Measurements from ENCODE around the gene CCDC148.
"Not testable (repeated sequence)": the region's sequence is repeated elsewhere in the genome, so short reads cannot be mapped to it uniquely, and the experiment has no call there.

Gene CCDC148

DNA sequence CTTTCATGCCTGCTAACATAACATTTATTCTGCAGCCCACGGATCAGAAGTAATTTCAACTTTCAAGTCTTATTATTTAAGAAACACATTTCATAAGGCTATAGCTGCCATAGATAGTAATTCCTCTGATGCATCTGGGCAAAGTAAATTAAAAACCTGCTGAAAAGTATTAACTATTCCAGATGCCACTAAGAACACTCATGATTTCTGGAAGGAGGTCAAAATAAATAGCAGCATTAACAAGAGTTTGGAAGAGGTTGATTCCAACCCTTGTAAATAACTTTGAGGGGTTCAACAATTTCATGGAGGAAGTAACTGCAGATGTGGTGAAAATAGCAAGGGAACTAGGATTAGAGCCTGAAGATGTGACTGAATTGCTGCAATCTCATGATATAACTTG is 77.6 kb downstream of the CCDC148 start:
- DNase-seq (ENCODE audit: low read depth): no peak
- no peak overlapping the region for H3K4me3 ChIP-seq (ENCODE audit: low read depth, low read length)

GRCh38 chr2:158366342-158366741 is 90.2 kb downstream of the CCDC148 start:
- DNase-seq (ENCODE audit: low read depth): no peak
- TF ChIP-seq, protein P1, sequence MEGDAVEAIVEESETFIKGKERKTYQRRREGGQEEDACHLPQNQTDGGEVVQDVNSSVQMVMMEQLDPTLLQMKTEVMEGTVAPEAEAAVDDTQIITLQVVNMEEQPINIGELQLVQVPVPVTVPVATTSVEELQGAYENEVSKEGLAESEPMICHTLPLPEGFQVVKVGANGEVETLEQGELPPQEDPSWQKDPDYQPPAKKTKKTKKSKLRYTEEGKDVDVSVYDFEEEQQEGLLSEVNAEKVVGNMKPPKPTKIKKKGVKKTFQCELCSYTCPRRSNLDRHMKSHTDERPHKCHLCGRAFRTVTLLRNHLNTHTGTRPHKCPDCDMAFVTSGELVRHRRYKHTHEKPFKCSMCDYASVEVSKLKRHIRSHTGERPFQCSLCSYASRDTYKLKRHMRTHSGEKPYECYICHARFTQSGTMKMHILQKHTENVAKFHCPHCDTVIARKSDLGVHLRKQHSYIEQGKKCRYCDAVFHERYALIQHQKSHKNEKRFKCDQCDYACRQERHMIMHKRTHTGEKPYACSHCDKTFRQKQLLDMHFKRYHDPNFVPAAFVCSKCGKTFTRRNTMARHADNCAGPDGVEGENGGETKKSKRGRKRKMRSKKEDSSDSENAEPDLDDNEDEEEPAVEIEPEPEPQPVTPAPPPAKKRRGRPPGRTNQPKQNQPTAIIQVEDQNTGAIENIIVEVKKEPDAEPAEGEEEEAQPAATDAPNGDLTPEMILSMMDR (conservative IDR thresholded peaks at IDR 0.05; ENCODE audit: low read depth, low read length): no peak
- no peak overlapping the region for H3K4me3 ChIP-seq (ENCODE audit: low read depth, low read length)

More for the DNA sequence above, 77.6 kb downstream of the CCDC148 start:
- TF ChIP-seq, protein P1 (conservative IDR thresholded peaks at IDR 0.05; ENCODE audit: low read depth, low read length): no peak

DNA sequence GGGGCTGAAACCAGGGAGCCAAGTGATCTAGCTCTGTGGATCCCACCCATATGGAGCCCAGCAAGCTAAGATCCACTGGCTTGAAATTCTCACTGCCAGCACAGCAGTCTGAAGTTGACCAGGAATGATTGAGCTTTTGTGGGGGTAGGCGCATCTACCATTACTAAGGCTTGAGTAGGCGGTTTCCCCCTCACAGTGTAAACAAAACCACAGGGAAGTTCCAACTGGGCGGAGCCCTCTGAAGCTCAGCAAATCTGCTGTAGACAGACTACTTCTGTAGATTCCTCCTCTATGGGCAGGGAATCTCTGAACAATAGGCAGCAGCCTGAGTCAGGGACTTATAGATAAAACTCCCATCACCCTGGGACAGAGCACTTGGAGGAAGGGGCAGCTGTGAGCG is 96.7 kb downstream of the CCDC148 start:
- H3K4me3 ChIP-seq (ENCODE audit: low read depth, low read length): no peak overlapping the region
- DNase-seq (ENCODE audit: low read depth): peak; percentile 55
- TF ChIP-seq, protein P1 (conservative IDR thresholded peaks at IDR 0.05; ENCODE audit: low read depth, low read length): no peak

DNA sequence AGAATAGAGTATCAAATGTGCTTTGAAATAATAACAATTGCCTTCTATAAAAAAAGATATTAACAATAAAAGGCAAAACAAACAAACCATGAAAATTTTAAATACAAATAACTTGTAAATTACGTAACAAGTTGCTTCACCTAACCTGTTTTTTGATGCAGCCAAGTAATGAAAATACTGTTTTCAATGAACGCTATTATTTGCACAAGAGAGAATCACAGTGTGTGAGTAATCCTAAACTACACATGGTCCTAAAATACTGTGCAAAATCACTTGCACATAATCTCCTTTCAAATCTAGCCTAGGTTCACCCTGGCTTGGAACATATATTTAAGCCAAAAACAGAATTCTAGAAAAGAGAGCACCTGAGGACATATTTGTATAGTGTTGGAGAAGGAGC is 98.9 kb downstream of the CCDC148 start:
- DNase-seq (ENCODE audit: low read depth): no peak
- TF ChIP-seq, protein P1 (conservative IDR thresholded peaks at IDR 0.05; ENCODE audit: low read depth, low read length): no peak
- H3K4me3 ChIP-seq (ENCODE audit: low read depth, low read length): no peak overlapping the region

DNA sequence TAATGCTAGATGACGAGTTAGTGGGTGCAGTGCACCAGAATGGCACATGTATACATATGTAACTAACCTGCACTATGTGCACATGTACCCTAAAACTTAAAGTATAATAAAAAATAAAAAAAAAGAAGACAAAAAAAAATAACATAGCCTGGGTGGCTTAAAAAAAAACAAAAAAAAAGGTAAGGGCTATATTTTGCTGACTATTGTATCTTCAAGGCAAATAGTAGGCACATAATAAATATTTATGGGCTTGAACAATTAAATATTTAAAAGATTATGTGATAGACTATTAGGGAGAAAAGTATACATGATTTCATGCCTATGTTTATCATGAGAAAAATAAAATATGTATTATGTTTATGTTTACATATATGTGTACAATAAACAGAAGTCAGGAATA is 99.4 kb downstream of the CCDC148 start:
- TF ChIP-seq, protein P1 (conservative IDR thresholded peaks at IDR 0.05; ENCODE audit: low read depth, low read length): no peak
- no peak overlapping the region for H3K4me3 ChIP-seq (ENCODE audit: low read depth, low read length)
- no peak for DNase-seq (ENCODE audit: low read depth)

DNA sequence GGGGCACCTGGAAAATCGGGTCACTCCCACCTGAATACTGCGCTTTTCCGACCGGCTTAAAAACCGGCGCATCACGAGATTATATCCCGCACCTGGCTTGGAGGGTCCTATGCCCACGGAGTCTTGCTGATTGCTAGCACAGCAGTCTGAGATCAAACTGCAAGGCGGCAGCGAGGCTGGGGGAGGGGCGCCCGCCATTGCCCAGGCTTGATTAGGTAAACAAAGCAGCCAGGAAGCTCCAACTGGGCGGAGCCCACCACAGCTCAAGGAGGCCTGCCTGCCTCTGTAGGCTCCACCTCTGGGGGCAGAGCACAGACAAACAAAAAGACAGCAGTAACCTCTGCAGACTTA is 105.1 kb downstream of the CCDC148 start:
- DNase-seq (ENCODE audit: low read depth); H3K4me3 ChIP-seq (ENCODE audit: low read depth, low read length): not testable (repeated sequence)

DNA sequence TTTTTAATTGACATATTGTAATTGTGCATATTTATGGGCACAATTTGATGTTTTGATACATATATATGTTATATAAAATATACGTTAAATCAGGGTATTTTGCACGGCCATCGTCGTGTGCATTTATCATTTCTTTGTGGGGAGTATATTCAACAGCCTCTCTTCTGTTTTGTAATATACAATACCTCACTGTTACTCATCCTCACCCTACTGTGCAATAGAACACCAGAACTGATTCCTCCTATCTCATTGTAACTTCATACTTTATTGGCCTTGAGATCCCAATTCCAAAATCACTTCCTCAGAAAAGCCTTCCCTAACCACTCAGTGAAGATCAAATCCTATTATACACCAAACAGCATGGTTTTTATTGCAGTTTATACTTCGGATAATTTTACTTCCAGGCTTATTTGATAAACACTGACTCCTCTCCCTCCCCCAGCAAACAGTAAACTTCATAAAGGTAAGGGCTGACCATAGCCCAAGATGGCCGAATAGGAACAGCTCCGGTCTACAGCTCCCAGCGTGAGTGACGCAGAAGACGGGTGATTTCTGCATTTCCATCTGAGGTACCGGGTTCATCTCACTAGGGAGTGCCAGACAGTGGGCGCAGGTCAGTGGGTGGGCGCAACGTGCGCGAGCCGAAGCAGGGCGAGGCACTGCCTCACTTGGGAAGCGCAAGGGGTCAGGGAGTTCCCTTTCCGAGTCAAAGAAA is 105.6 kb downstream of the CCDC148 start:
- not testable (repeated sequence) for H3K4me3 ChIP-seq (ENCODE audit: low read depth, low read length); DNase-seq (ENCODE audit: low read depth)

DNA sequence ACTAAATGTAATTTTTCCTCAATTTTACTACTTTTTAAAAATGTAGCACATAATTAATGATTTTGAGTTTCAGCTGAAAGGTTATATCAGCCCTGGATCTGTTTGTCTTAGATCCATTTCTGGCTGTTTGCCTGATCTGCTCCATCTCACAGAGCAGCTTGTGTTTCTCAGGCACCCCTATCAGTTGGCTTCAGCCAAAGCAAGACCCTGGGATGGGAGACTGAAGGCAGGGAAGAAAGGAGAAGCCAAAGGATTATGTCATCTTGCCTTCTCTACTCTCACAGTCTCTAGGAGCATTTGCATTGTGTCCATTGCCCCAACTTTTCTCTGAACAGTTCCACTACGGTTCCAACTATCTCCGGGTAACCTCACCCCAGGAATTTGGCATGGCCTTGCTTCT is 110.5 kb downstream of the CCDC148 start:
- no peak for DNase-seq (ENCODE audit: low read depth)
- no peak overlapping the region for H3K4me3 ChIP-seq (ENCODE audit: low read depth, low read length)
- TF ChIP-seq, protein P1 (conservative IDR thresholded peaks at IDR 0.05; ENCODE audit: low read depth, low read length): no peak

All from choroid plexus epithelial cell (primary cell).